Duodenal mucosa (tissue), 2 donors: ENCODE data around the gene CENPB.

Source experiments
- H3K27ac ChIP-seq: one replicate; pipeline ENCODE4 v1.7.0; 2013; ENCODE audit warnings: low read depth, low read length
- H3K27me3 ChIP-seq, 2 donors: one replicate each; pipeline ENCODE4 v1.7.0; 2013; ENCODE audit warnings: low read length in 2 of 2, control low read depth in 1 of 2; ENCODE audit not compliant: insufficient read depth in 2 of 2, control insufficient read depth in 1 of 2
- H3K36me3 ChIP-seq, 2 donors: one replicate each; pipeline ENCODE4 v1.7.0; 2013; ENCODE audit warnings: low read length in 2 of 2, control low read depth in 1 of 2; ENCODE audit not compliant: insufficient read depth in 2 of 2, control insufficient read depth in 1 of 2
- H3K4me1 ChIP-seq, 2 donors: one replicate each; pipeline ENCODE4 v1.7.0; 2013; ENCODE audit warnings: low read length in 2 of 2, control low read depth in 1 of 2; ENCODE audit not compliant: insufficient read depth in 2 of 2, control insufficient read depth in 1 of 2
- H3K4me3 ChIP-seq, 2 donors: one replicate each; pipeline ENCODE4 v1.7.0; 2013; ENCODE audit warnings: low read length in 2 of 2, low read depth in 1 of 2
- H3K9ac ChIP-seq, 2 donors: one replicate each; pipeline ENCODE4 v1.7.0; 2013; ENCODE audit warnings: low read length in 2 of 2, low read depth in 1 of 2
- H3K9me3 ChIP-seq, 2 donors: one replicate each; pipeline ENCODE4 v1.7.0; 2013; ENCODE audit warnings: low read length in 2 of 2, control low read depth in 1 of 2; ENCODE audit not compliant: control insufficient read depth in 1 of 2

CENPB gene

DNA sequence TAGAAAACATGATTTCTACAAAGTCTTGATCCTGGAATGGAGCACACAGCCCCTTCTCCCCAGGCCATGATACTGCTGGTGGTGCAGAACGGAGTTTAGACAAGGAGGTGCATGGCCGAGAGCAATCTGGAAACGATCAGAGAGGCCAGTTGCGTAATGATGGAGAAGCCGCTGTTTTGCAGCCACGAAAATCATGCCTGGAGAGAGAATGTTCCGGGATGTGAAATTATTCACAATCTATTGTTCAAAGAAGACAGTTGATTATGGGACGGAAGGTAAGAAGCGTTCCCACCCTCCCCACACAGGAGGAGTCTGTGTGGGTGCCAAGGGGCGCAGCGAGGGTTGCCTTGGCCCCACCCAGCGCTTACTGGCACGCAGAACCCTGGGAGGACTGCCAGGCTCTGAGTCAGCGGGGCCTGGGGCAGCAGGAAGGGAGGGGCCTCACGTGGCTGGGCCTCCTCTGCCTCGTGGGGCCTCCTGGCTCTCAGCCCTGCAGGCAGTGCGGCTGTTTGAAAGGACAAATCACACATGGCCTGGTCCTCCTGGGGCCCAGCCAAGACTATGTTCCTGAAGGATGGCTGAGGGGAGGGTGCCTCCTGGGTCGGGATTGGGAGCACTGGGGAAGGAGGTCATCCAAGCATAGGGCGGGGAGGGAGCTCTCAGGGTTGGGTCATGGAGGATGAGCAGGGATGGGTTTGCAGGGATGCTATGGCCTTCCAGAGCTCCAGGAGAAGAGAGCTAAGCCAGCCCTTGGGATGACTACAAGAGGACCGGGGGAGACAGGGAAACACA, 25.1 kb upstream of the CENPB start:
- H3K4me3 ChIP-seq = peak overlapping the region; percentile 63 to 74
- H3K36me3 ChIP-seq = no peaks in the 10 kb centered on the region
- peak overlapping the region; percentile 50 to 76 for H3K9ac ChIP-seq
- H3K27me3 ChIP-seq = no peaks in the 10 kb centered on the region
- peak overlapping the region; percentile 74 for H3K27ac ChIP-seq
- H3K9me3 ChIP-seq = no peaks in the 10 kb centered on the region
- H3K4me1 ChIP-seq = peaks cover 52 to 55% of the 10 kb centered on the region in 2 donors

DNA sequence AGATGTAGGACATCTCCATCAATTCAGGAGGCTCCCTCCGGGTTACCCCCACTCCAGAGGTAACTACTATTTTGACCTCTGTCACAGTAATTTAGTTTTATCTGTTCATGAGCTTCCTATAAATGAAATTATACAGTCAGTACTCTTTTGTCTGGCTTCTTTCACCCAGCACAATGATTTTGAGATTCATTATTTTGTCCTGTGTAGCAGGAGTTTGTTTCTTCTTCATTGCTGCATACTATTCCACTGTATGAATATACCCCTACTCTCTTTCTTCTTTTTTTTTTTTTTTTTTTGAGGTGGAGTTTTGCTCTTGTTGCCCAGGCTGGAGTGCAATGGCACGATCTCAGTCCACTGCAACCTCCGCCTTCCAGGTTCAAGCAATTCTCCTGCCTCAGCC, 22.0 kb upstream of the CENPB start:
- H3K4me1 ChIP-seq = peaks cover 59 to 62% of the 10 kb centered on the region in 2 donors
- H3K9ac ChIP-seq = peak overlapping the region in 1 of 2 donors; percentile 45
- H3K9me3 ChIP-seq = no peaks in the 10 kb centered on the region
- peak overlapping the region; percentile 85 for H3K27ac ChIP-seq
- H3K36me3 ChIP-seq = peaks cover 6 to 17% of the 10 kb centered on the region in 2 donors
- H3K4me3 ChIP-seq = no peak overlapping the region
- no peaks in the 10 kb centered on the region for H3K27me3 ChIP-seq

DNA sequence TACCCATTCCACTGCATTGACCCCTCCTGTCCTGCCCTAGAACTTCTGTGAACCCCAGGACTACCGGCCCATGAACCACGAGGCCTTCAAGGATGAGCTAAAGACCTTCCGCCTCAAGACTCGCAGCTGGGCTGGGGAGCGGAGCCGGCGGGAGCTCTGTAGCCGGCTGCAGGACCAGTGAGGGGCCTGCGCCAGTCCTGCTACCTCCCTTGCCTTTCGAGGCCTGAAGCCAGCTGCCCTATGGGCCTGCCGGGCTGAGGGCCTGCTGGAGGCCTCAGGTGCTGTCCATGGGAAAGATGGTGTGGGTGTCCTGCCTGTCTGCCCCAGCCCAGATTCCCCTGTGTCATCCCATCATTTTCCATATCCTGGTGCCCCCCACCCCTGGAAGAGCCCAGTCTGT, 18.2 kb upstream of the CENPB start:
- peaks cover 39 to 41% of the 10 kb centered on the region in 2 donors for H3K4me1 ChIP-seq

DNA sequence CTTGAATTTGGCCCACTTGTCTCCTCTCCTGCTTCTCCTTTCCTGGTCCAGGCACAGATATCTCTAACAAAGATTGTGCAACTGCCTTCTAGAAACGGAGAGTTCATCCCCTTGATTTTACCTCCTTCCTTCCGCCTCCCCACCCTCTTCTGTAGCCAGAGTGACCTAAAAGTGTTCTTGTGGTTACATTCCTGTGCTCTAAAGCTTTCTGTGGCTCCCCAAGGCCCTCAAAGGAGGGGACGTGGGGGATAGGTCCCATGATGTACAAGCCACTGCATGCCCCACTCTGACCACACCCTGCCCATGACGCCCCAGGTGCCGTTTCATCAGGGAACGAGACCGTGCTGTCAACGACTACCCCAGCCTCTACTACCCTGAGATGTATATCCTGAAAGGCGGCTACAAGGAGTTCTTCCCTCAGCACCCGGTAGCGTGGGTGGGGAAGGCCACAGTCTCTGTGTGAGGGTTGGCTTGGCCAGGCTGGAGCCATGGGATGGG, 17.8 kb upstream of the CENPB start:
- Histone ChIP-seq H3K9ac (no peak overlapping the region), H3K27ac (no peak overlapping the region), H3K36me3 (peaks cover 34 to 50% of the 10 kb centered on the region in 2 donors), H3K4me3 (no peak overlapping the region), H3K27me3 (no peaks in the 10 kb centered on the region), H3K4me1 (peaks cover 44 to 46% of the 10 kb centered on the region in 2 donors), H3K9me3 (no peaks in the 10 kb centered on the region)

More for the DNA sequence above, 18.2 kb upstream of the CENPB start:
- Histone ChIP-seq H3K27me3 (no peaks in the 10 kb centered on the region), H3K36me3 (peaks cover 34 to 50% of the 10 kb centered on the region in 2 donors), H3K27ac (no peak overlapping the region), H3K4me3 (no peak overlapping the region), H3K9me3 (no peaks in the 10 kb centered on the region), H3K9ac (no peak overlapping the region)

DNA sequence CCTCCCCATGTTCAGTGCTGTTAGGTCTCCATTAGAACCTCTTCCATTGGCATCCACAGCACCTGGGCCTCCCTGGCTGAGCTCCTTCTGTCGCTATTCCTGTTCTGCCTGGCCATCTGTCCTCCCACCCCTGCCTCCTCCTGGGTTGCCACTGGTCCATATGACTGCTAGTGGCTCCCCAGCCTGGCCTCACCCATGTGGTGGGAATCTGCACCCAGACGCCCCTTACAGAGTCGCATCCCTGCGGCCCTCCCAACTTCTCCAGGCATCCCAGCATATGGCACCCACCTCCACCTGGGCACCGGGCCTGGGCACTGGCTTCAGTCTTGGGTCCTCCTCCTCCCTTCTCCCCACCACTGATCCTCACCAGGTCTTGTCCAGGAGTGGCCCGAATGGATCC, 17.3 kb upstream of the CENPB start:
- Histone ChIP-seq H3K4me3 (no peak overlapping the region), H3K9me3 (no peaks in the 10 kb centered on the region), H3K36me3 (peaks cover 34 to 50% of the 10 kb centered on the region in 2 donors), H3K27me3 (no peaks in the 10 kb centered on the region), H3K4me1 (peaks cover 48 to 50% of the 10 kb centered on the region in 2 donors), H3K9ac (no peak overlapping the region), H3K27ac (no peak overlapping the region)

DNA sequence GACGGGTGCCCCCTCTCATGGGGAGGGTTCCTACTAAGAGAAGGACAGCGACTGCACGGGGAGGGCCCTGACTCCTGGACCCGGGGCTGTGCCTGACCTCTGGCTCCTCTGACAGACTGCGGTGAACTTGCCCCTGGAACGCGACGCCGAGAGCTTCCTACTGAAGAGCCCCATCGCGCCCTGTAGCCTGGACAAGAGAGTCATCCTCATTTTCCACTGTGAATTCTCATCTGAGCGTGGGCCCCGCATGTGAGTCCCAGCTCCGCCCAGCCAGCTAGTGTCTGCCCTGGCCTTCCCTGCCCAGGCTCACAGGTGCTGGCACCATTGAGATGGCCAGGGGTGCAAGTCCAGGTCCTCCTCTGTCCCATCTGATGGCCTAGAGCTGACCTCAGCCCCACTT, 16.7 kb upstream of the CENPB start:
- H3K9me3 ChIP-seq = no peaks in the 10 kb centered on the region
- peaks cover 49 to 53% of the 10 kb centered on the region in 2 donors for H3K4me1 ChIP-seq
- no peak overlapping the region for H3K27ac ChIP-seq
- no peaks in the 10 kb centered on the region for H3K27me3 ChIP-seq
- peaks cover 34 to 50% of the 10 kb centered on the region in 2 donors for H3K36me3 ChIP-seq
- H3K4me3 ChIP-seq = no peak overlapping the region
- H3K9ac ChIP-seq = no peak overlapping the region

DNA sequence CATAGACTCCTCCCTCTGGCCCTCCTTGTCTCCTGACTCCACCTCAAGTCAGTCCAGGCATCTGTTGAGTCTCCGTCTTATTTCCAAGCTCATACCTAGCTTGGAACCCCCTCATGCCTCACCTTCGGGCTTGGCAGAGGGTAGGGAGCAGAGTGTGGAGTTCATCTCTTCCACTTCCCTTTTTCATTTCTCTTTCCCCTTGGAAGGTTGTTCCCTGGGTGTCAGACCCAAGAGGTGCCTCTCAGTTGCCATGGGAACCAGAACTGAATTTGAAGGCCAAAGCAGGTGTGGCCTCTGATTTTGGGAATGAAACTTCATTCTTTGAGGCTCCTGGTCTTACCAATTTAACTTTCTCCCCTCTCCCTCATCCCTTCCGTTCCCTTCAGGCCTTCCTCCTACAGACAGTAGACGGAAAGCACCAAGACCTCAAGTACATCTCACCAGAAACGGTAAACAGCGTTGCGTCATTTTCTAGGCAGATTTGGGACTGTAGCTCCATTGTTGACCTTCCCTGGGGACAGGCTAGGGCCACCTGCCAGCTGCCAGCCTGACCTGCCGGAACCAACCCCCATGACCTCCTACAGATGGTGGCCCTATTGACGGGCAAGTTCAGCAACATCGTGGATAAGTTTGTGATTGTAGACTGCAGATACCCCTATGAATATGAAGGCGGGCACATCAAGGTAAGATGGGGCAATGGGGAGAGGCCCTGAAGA, 16.1 kb upstream of the CENPB start:
- Histone ChIP-seq H3K9ac (no peak overlapping the region), H3K9me3 (no peaks in the 10 kb centered on the region), H3K36me3 (peaks cover 34 to 50% of the 10 kb centered on the region in 2 donors), H3K27ac (no peak overlapping the region), H3K4me3 (no peak overlapping the region), H3K27me3 (no peaks in the 10 kb centered on the region), H3K4me1 (peaks cover 47 to 49% of the 10 kb centered on the region in 2 donors)

DNA sequence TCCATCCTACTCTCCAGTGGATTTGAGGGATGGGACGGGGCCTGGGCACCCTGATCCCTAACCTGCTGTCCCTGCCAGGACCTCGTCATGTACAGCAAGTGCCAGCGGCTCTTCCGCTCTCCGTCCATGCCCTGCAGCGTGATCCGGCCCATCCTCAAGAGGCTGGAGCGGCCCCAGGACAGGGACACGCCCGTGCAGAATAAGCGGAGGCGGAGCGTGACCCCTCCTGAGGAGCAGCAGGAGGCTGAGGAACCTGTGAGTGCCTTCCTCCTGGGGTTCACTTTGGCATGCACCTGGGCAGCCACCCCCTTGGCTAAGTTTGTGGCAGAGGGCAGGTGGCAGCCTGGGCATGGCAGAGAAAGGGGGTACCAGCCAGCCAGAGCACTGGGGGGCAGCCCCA, 15.3 kb upstream of the CENPB start:
- no peak overlapping the region for H3K9ac ChIP-seq
- peaks cover 47 to 49% of the 10 kb centered on the region in 2 donors for H3K4me1 ChIP-seq
- H3K36me3 ChIP-seq = peaks cover 34 to 50% of the 10 kb centered on the region in 2 donors
- no peak overlapping the region for H3K27ac ChIP-seq
- H3K9me3 ChIP-seq = no peaks in the 10 kb centered on the region
- no peaks in the 10 kb centered on the region for H3K27me3 ChIP-seq
- no peak overlapping the region for H3K4me3 ChIP-seq

DNA sequence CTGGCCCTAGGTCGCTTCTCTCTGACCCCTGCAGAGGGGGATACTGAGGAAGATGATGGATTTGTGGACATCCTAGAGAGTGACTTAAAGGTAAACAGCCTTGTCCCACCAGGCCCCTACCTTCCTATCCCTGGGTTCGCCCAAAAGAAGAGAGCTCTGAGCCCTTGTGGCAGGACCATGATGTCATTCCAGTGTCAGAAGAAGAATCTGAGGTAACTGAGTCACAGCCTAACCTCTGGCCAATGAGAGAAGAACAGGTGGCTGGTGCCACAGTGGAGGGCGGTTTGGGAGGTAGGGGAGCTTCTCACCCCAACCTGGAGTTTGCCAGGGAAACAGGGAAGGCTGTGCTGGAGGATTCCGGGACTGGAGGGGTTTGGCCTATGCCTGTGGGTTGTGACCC, 14.8 kb upstream of the CENPB start:
- peaks cover 48% of the 10 kb centered on the region in 2 donors for H3K4me1 ChIP-seq

DNA sequence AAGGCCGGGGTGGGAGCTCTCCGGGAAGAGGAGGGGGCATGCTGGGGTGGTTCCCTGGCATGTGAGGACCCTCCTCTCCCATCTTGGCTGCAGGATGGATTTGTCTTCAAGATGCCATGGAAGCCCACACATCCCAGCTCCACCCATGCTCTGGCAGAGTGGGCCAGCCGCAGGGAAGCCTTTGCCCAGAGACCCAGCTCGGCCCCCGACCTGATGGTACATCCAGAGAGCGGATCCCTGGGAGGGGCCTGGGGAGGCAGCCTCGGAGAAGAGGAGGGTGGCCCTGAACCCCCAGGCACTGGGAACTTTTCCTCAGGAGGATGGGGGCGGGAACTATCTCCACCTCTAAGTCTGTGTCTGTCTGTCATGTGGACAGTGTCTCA, 14.3 kb upstream of the CENPB start:
- peaks cover 44% of the 10 kb centered on the region in 2 donors for H3K4me1 ChIP-seq
- H3K4me3 ChIP-seq = no peak overlapping the region
- no peaks in the 10 kb centered on the region for H3K27me3 ChIP-seq
- no peak overlapping the region for H3K9ac ChIP-seq
- no peaks in the 10 kb centered on the region for H3K9me3 ChIP-seq
- peaks cover 34 to 50% of the 10 kb centered on the region in 2 donors for H3K36me3 ChIP-seq
- H3K27ac ChIP-seq = no peak overlapping the region

More for the DNA sequence above, 14.8 kb upstream of the CENPB start:
- Histone ChIP-seq H3K36me3 (peaks cover 34 to 50% of the 10 kb centered on the region in 2 donors), H3K4me3 (no peak overlapping the region), H3K27ac (no peak overlapping the region), H3K9ac (no peak overlapping the region), H3K9me3 (no peaks in the 10 kb centered on the region), H3K27me3 (no peaks in the 10 kb centered on the region)
